ENCODE measurements around the gene STN1.
A peak's percentile ranks its signal among the peaks of the same experiment; 100 is the strongest.

STN1 gene

GRCh38 chr10:103871006-103871405 is 47.0 kb downstream of the STN1 start:
- no peak for TF ChIP-seq CTCF (IDR thresholded peaks at IDR 0.05; ENCODE audit: low read depth, low read length)
- Histone ChIP-seq H3K4me3 (ENCODE audit: low read depth, low read length) (no peak overlapping the region), H3K36me3 (no peaks in the 10 kb centered on the region), H3K27ac (peak overlapping the region; percentile 72), H3K9me3 (ENCODE audit: severe bottlenecking) (no peaks in the 10 kb centered on the region), H3K27me3 (ENCODE audit: insufficient read depth, low read depth, severe bottlenecking) (no peaks in the 10 kb centered on the region)
- no peak for DNase-seq

DNA sequence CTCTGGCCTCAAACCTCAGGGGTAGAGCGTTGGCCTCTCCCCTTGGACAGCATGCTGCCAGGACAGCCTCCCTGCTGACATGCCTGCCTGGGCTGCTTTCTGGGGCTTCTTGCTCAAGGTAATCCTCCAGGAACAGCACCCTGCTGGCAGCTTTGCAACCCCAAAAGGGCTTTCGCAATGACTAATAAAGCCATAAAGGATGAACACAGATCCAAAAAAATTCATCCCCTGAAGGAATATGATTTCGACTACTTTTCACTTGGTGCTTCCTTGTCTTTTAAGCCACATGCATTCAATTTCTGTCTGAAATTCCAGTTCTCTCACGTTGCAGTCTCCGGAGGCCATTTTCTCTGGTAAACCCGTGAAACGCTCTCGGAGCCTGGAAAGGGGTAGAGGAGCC is 47.5 kb downstream of the STN1 start:
- H3K36me3 ChIP-seq, result no peaks in the 10 kb centered on the region
- H3K4me3 ChIP-seq (ENCODE audit: low read depth, low read length), result peak overlapping the region; percentile 15; the same call in 1 of the 2 replicates
- H3K27ac ChIP-seq, result peak overlapping the region; percentile 72
- peaks cover 4% of the 10 kb centered on the region for H3K9me3 ChIP-seq (ENCODE audit: severe bottlenecking)
- no peaks in the 10 kb centered on the region for H3K27me3 ChIP-seq (ENCODE audit: insufficient read depth, low read depth, severe bottlenecking)
- DNase-seq, result peak; percentile 61
- 0 out of 2 replicates have a peak, but pooled peaks have one; percentile 3 for TF ChIP-seq CTCF (IDR thresholded peaks at IDR 0.05; ENCODE audit: low read depth, low read length)

- DNase-seq, result no peak
These were observed 48.6 kb downstream of the STN1 start for GRCh38 chr10:103869336-103869735.

GRCh38 chr10:103868200-103868599 is 49.8 kb downstream of the STN1 start:
- Histone ChIP-seq H3K9me3 (ENCODE audit: severe bottlenecking) (peaks cover 6% of the 10 kb centered on the region), H3K27ac (no peak overlapping the region), H3K36me3 (no peaks in the 10 kb centered on the region), H3K27me3 (ENCODE audit: insufficient read depth, low read depth, severe bottlenecking) (no peaks in the 10 kb centered on the region), H3K4me3 (ENCODE audit: low read depth, low read length) (no peak overlapping the region)
- TF ChIP-seq CTCF (IDR thresholded peaks at IDR 0.05; ENCODE audit: low read depth, low read length), result no peak
- DNase-seq, result no peak

More at GRCh38 chr10:103869336-103869735, 48.6 kb downstream of the STN1 start:
- no peaks in the 10 kb centered on the region for H3K36me3 ChIP-seq
- no peak for TF ChIP-seq CTCF (IDR thresholded peaks at IDR 0.05; ENCODE audit: low read depth, low read length)
- no peak overlapping the region for H3K27ac ChIP-seq
- no peaks in the 10 kb centered on the region for H3K27me3 ChIP-seq (ENCODE audit: insufficient read depth, low read depth, severe bottlenecking)
- H3K4me3 ChIP-seq (ENCODE audit: low read depth, low read length), result no peak overlapping the region
- peaks cover 6% of the 10 kb centered on the region for H3K9me3 ChIP-seq (ENCODE audit: severe bottlenecking)

DNA sequence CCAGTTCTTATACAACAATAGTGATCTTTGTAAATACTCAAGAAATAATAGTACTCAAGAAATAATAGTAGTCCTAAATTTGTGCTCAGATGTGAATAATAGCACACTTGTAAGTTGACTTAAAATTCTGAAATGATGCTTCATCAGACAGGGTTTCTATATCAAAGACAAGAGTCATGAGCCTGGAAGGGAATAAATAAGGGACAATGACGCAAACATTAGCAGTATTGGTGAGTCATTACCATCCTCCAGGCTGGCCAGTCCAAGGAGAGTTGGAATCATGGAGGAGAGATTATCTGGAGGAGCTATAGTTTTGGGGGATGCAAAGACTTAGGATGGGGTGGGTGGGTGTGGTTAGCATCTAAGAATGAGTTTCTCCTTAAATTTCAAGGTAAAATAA is 56.5 kb downstream of the STN1 start:
- no peaks in the 10 kb centered on the region for H3K36me3 ChIP-seq
- H3K9me3 ChIP-seq (ENCODE audit: severe bottlenecking), result peaks cover 6% of the 10 kb centered on the region
- TF ChIP-seq CTCF (IDR thresholded peaks at IDR 0.05; ENCODE audit: low read depth, low read length), result no peak
- no peak for DNase-seq
- H3K4me3 ChIP-seq (ENCODE audit: low read depth, low read length), result no peak overlapping the region
- no peaks in the 10 kb centered on the region for H3K27me3 ChIP-seq (ENCODE audit: insufficient read depth, low read depth, severe bottlenecking)
- H3K27ac ChIP-seq, result no peak overlapping the region
